Brain microvascular endothelial cell (primary cell): ENCODE measurements around the gene GPR137.

Source experiments
- DNase-seq: peaks from one replicate; pipeline ENCODE4 v3.0.0-alpha.2; 2020
- H3K27ac ChIP-seq: fragments of 250-450 bp; sonication (Bioruptor Pico); 2 replicates; pipeline ENCODE4 v1.5.1; 2020; ENCODE audit warnings: mild to moderate bottlenecking, moderate library complexity
- H3K27me3 ChIP-seq: fragments of 250-450 bp; sonication (Bioruptor Pico); replicated peaks from 2 replicates; pipeline ENCODE4 v1.5.1; 2020; ENCODE audit warnings: mild to moderate bottlenecking
- H3K36me3 ChIP-seq: fragments of 250-450 bp; sonication (Bioruptor Pico); replicated peaks from 2 replicates; pipeline ENCODE4 v1.5.1; 2020; ENCODE audit warnings: mild to moderate bottlenecking
- H3K4me3 ChIP-seq: 2 replicates; pipeline ENCODE4 v1.5.1; 2011; ENCODE audit warnings: low read depth, mild to moderate bottlenecking, control low read depth, low read length, moderate library complexity
- in situ Hi-C: cut with HindIII; loops from 2 replicates; pipeline ENCODE4 v1.10.0; 2017; ENCODE audit warnings: low sequenced_read_pairs, low pct_ligation_motif_present
- TF ChIP-seq, protein P1 (sequence below): IDR thresholded peaks from 2 replicates; pipeline ENCODE4 v1.5.1; 2011; ENCODE audit warnings: low read depth, mild to moderate bottlenecking, moderate library complexity, low read length, control low read depth, inconsistent platforms; ENCODE audit errors: missing control alignments

Gene GPR137

DNA sequence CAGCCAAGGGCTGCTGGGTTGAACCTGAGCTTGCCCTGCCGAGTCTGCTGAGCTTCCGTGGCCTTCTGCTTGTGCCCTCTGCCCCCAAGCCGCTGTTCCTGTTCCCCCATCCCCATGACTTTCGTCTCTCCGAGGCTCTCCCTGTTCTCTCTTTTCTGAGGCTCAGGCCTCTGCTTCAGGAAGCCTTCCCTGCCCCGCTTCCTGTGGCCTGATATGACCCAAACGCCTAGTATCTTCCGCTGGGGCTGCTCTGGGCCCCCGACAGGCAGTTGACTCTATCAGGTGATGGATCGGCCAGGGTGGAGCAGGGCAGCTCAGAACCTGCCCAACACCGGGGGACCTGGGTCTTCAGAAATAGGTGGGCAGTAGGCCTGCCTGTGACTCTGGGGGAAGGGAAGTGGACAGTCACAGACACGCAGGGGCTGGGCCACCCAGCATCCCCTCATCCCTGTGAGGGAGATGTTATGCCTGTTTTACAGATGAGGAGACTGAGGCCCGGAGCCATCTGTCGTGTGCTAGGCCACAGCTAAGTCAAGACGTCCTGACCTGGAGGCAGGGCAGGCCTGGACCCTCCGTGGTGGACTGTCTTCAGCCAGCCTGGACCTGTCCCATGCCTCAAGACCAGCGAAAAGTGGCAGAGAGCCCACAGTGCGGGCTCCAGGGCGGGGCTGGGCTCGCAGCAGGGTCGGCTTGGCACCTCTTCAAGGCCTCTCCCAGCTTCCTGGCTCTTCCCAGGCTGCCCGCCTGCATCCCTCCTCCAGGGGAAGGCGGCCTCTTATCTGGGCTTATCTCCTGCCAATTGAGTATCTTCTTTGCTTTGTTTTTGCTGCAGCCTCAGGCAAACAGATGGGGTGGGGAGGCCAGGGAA lies 17.4 kb upstream of the GPR137 start:
- Histone ChIP-seq H3K27ac (peak overlapping the region; percentile 66), H3K36me3 (peaks cover 40% of the 10 kb centered on the region), H3K4me3 (peak overlapping the region; percentile 75), H3K27me3 (no peaks in the 10 kb centered on the region)
- DNase-seq = peak; percentile 35
- in situ Hi-C loops = no loop called here
- TF ChIP-seq, protein P1, sequence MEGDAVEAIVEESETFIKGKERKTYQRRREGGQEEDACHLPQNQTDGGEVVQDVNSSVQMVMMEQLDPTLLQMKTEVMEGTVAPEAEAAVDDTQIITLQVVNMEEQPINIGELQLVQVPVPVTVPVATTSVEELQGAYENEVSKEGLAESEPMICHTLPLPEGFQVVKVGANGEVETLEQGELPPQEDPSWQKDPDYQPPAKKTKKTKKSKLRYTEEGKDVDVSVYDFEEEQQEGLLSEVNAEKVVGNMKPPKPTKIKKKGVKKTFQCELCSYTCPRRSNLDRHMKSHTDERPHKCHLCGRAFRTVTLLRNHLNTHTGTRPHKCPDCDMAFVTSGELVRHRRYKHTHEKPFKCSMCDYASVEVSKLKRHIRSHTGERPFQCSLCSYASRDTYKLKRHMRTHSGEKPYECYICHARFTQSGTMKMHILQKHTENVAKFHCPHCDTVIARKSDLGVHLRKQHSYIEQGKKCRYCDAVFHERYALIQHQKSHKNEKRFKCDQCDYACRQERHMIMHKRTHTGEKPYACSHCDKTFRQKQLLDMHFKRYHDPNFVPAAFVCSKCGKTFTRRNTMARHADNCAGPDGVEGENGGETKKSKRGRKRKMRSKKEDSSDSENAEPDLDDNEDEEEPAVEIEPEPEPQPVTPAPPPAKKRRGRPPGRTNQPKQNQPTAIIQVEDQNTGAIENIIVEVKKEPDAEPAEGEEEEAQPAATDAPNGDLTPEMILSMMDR = no peak

DNA sequence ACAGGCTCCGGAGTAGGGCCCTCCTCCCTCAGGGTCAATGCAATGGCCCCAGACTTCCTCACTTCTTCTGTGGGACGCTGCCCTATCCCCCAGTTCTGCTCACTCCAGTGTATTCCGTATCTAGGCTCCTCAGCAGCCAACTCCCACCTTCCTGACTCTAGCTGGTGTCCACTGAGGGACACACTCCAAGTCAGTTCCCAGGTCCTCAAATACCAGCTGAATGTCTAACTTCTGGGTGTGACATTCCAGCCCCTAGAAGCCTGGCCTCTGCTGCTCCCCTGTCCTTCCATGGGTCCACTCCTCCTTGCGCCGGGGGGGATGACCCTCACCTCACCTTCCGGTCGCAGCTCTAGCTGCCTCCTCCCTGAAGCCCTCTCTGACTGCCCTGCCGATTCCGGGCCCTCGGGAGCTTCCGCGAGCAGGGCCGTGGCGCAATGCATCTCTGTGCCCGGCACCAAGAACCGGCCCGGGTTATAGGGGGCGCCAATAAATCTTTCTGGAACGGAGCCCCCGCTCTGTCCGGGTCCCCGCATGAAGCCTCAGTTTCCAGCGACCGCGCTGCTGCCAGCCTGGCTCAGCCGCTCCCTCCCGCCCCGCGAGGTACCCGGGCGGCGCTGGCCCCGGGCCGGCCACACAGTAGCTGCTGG lies 16.6 kb upstream of the GPR137 start:
- in situ Hi-C loops = no loop called here
- DNase-seq = peak; percentile 34
- H3K36me3 ChIP-seq = peaks cover 32% of the 10 kb centered on the region

DNA sequence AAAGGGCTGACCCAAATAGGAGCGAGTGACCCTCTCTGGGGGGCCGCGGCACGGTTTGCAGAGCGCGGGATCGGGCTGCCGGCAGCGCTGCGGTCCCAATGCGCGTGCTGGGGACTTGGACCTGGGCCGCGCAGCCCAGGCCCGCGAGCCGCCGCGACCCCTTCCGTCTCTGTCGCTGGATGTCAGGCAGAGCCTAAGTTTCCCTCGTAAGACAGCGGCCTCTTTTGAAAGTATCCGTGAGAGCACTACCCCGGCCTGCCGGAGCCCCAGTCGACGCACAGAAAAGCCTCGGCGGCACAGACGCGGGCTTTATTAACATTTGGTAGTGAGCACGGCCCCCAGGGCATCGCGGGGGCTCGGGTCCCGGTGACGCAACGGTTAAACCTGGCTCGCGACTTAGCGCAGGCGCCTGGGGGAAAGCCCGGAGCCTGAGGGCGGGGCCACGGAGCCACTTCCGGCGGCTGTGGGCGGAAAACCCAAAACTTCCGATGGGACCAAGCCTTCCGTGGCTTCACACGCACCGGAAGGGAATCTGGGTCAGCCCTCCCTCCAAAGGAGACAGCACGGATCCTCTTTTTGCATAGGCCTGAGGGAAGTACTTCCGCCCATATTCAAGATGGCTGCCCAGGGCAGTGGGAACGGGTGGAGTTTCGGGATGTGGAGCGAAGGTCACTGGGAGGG lies 16.0 kb upstream of the GPR137 start:
- in situ Hi-C loops = no loop called here
- peak; percentile 99 for DNase-seq
- Histone ChIP-seq H3K27ac (peak overlapping the region; percentile 88), H3K4me3 (peak overlapping the region; percentile 75), H3K36me3 (peaks cover 25% of the 10 kb centered on the region), H3K27me3 (no peaks in the 10 kb centered on the region)
- TF ChIP-seq, protein P1 = no peak

More for the DNA sequence above, 16.6 kb upstream of the GPR137 start:
- Histone ChIP-seq H3K27ac (peak overlapping the region; percentile 66), H3K4me3 (peak overlapping the region; percentile 75), H3K27me3 (no peaks in the 10 kb centered on the region)
- TF ChIP-seq, protein P1 = no peak

DNA sequence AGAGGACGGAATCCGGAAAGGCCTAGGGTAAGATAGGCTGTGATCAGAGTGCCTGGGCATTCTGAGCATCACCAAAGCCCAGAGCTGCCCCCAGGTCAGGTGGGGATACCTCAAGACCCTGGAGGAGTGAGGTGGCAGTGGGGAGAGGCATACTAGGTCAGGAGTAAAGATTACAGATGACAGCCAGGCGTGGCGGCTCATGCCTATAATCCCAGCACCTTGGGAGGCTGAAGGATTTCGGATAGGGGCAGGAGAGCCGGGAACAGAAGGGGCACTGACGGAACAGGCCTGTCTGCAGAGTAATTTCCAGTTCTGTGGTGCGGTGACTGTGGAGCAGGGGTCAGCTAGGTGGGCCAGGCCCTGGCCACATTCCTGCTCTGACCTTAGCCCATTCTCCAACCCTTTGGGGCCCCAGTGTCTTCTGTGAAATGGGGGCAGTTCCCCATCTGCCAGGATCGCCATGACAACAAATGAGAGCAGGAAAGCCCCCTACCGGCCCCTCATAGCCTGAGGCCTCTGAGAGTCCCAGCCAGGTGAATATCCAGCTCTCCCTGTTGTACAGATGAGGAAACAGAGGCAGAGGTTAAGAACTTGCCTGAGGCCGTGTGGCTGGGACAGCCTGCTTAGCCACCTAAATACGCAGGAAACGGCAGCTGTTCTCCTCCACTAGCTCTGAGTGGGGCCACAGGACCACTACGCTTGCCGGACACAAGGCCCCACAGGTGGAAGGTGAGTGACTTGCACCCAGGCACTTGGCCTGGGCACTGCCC lies 10.4 kb upstream of the GPR137 start:
- Histone ChIP-seq H3K4me3 (no peak overlapping the region), H3K27me3 (no peaks in the 10 kb centered on the region), H3K27ac (no peak overlapping the region), H3K36me3 (peaks cover 2% of the 10 kb centered on the region)
- in situ Hi-C loops = no loop called here
- TF ChIP-seq, protein P1 = no peak
- DNase-seq = no peak

DNA sequence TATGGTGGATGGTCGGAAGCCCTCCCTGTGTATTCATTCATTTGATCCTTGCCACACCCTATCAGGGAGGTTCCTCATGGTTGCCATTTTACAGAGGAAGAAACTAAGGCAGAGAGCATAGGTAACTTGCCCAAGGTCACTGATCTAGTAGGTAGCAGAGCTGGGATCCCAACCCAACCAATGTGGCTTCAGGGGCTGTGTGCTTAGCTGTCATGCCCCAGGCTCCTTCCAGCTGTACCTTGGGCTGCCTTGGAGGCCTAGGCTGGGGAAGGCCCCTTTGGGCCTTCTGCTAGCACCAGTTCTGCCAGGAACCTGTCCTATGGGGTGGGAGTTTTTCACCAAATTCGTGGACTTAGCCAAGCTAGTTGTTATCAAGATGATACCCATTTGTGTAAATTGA lies 9.8 kb upstream of the GPR137 start:
- H3K4me3 ChIP-seq = no peak overlapping the region
- H3K27ac ChIP-seq = no peak overlapping the region
- peaks cover 2% of the 10 kb centered on the region for H3K36me3 ChIP-seq
- in situ Hi-C loops = no loop called here
- no peak for DNase-seq
- TF ChIP-seq, protein P1 = no peak
- no peaks in the 10 kb centered on the region for H3K27me3 ChIP-seq
